Measurements from ENCODE around the gene CDK3. TPM values are rescaled to one million over a fixed set of nuclear protein-coding genes. Genes with fewer than 3 reads are reported as not detected.

The CDK3 gene
- total and polyA plus RNA-seq, 2 donors (not counting 1 experiment from before 2014, with no cell fraction given): 1.3 to 2.3 TPM

- Histone ChIP-seq H3K79me2 (ENCODE audit: control insufficient read depth, insufficient read depth, low read length) (no peaks in the 10 kb centered on the region), H3K9ac (ENCODE audit: insufficient read depth, low read length) (no peak overlapping the region), H3K4me2 (ENCODE audit: extremely low read depth, insufficient read depth, low read length) (no peak overlapping the region), H2AFZ (ENCODE audit: low read length) (no peak overlapping the region), H3K9me3 (ENCODE audit: control insufficient read depth, insufficient read depth, low read depth, low read length) (no peaks in the 10 kb centered on the region), H3K4me3 (replicated peaks in 1 of 4; ENCODE audit: control extremely low read depth in 1 of 4, insufficient read depth in 1 of 4, low read depth in 3 of 4, low read length in 4 of 4) (no peak overlapping the region), H3K36me3 (ENCODE audit: control insufficient read depth, insufficient read depth, low read length) (no peaks in the 10 kb centered on the region), H3K4me1 (ENCODE audit: control insufficient read depth, extremely low read depth, insufficient read depth, low read length) (no peaks in the 10 kb centered on the region), H3K27me3 (ENCODE audit: control insufficient read depth, insufficient read depth, low read length) (no peaks in the 10 kb centered on the region), H3K27ac (ENCODE audit: insufficient read depth, low read length) (no peak overlapping the region), H4K20me1 (ENCODE audit: control insufficient read depth, extremely low read depth, insufficient read depth, low read length) (no peaks in the 10 kb centered on the region)
- DNase-seq (ENCODE audit: low read depth in 2 of 2): peak; percentile 33 to 65
- TF ChIP-seq, protein P1, sequence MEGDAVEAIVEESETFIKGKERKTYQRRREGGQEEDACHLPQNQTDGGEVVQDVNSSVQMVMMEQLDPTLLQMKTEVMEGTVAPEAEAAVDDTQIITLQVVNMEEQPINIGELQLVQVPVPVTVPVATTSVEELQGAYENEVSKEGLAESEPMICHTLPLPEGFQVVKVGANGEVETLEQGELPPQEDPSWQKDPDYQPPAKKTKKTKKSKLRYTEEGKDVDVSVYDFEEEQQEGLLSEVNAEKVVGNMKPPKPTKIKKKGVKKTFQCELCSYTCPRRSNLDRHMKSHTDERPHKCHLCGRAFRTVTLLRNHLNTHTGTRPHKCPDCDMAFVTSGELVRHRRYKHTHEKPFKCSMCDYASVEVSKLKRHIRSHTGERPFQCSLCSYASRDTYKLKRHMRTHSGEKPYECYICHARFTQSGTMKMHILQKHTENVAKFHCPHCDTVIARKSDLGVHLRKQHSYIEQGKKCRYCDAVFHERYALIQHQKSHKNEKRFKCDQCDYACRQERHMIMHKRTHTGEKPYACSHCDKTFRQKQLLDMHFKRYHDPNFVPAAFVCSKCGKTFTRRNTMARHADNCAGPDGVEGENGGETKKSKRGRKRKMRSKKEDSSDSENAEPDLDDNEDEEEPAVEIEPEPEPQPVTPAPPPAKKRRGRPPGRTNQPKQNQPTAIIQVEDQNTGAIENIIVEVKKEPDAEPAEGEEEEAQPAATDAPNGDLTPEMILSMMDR (conservative IDR thresholded peaks at IDR 0.05 in 1 of 2, IDR thresholded peaks at IDR 0.05 in 1 of 2; ENCODE audit: low read depth in 1 of 2, low read length in 2 of 2): peak; percentile 56 to 62
- TF ChIP-seq EZH2 (IDR thresholded peaks at IDR 0.05; ENCODE audit: low read length, missing control alignments): no peak
Measured at GRCh38 chr17:76005263-76006149, 4.9 kb downstream of the CDK3 start.

GRCh38 chr17:76007131-76007849 lies 6.6 kb downstream of the CDK3 start:
- H3K4me2 ChIP-seq (ENCODE audit: extremely low read depth, insufficient read depth, low read length): no peak overlapping the region
- no peaks in the 10 kb centered on the region for H3K27me3 ChIP-seq (ENCODE audit: control insufficient read depth, insufficient read depth, low read length)
- TF ChIP-seq, protein P1 (conservative IDR thresholded peaks at IDR 0.05 in 1 of 2, IDR thresholded peaks at IDR 0.05 in 1 of 2; ENCODE audit: low read depth in 1 of 2, low read length in 2 of 2): no peak
- no peak overlapping the region for H3K9ac ChIP-seq (ENCODE audit: insufficient read depth, low read length)
- DNase-seq (ENCODE audit: low read depth in 2 of 2): no peak
- no peak overlapping the region for H3K27ac ChIP-seq (ENCODE audit: insufficient read depth, low read length)
- no peaks in the 10 kb centered on the region for H3K36me3 ChIP-seq (ENCODE audit: control insufficient read depth, insufficient read depth, low read length)
- no peaks in the 10 kb centered on the region for H3K4me1 ChIP-seq (ENCODE audit: control insufficient read depth, extremely low read depth, insufficient read depth, low read length)
- no peaks in the 10 kb centered on the region for H3K9me3 ChIP-seq (ENCODE audit: control insufficient read depth, insufficient read depth, low read depth, low read length)
- no peaks in the 10 kb centered on the region for H3K79me2 ChIP-seq (ENCODE audit: control insufficient read depth, insufficient read depth, low read length)
- no peak overlapping the region for H3K4me3 ChIP-seq (replicated peaks in 1 of 4; ENCODE audit: control extremely low read depth in 1 of 4, insufficient read depth in 1 of 4, low read depth in 3 of 4, low read length in 4 of 4)
- no peaks in the 10 kb centered on the region for H4K20me1 ChIP-seq (ENCODE audit: control insufficient read depth, extremely low read depth, insufficient read depth, low read length)
- no peak overlapping the region for H2AFZ ChIP-seq (ENCODE audit: low read length)

- TF ChIP-seq, protein P1 (conservative IDR thresholded peaks at IDR 0.05 in 1 of 2, IDR thresholded peaks at IDR 0.05 in 1 of 2; ENCODE audit: low read depth in 1 of 2, low read length in 2 of 2): no peak
- no peak for TF ChIP-seq EZH2 (IDR thresholded peaks at IDR 0.05; ENCODE audit: low read length, missing control alignments)
- H3K9me3 ChIP-seq (ENCODE audit: control insufficient read depth, insufficient read depth, low read depth, low read length): no peaks in the 10 kb centered on the region
- DNase-seq (ENCODE audit: low read depth in 2 of 2): no peak
- H3K79me2 ChIP-seq (ENCODE audit: control insufficient read depth, insufficient read depth, low read length): no peaks in the 10 kb centered on the region
- no peaks in the 10 kb centered on the region for H3K4me1 ChIP-seq (ENCODE audit: control insufficient read depth, extremely low read depth, insufficient read depth, low read length)
- H2AFZ ChIP-seq (ENCODE audit: low read length): no peak overlapping the region
- H3K36me3 ChIP-seq (ENCODE audit: control insufficient read depth, insufficient read depth, low read length): no peaks in the 10 kb centered on the region
- H4K20me1 ChIP-seq (ENCODE audit: control insufficient read depth, extremely low read depth, insufficient read depth, low read length): no peaks in the 10 kb centered on the region
- no peak overlapping the region for H3K27ac ChIP-seq (ENCODE audit: insufficient read depth, low read length)
- H3K27me3 ChIP-seq (ENCODE audit: control insufficient read depth, insufficient read depth, low read length): no peaks in the 10 kb centered on the region
- H3K4me2 ChIP-seq (ENCODE audit: extremely low read depth, insufficient read depth, low read length): no peak overlapping the region
- H3K9ac ChIP-seq (ENCODE audit: insufficient read depth, low read length): no peak overlapping the region
- H3K4me3 ChIP-seq (replicated peaks in 1 of 4; ENCODE audit: control extremely low read depth in 1 of 4, insufficient read depth in 1 of 4, low read depth in 3 of 4, low read length in 4 of 4): no peak overlapping the region
Measured at GRCh38 chr17:76007850-76008165, 7.2 kb downstream of the CDK3 start.

Measured in fibroblast of lung (primary cell).